Caco-2 (cell line): ENCODE results near the gene NECTIN1. TPM values are rescaled to one million over a fixed set of nuclear protein-coding genes. Genes with fewer than 3 reads are reported as not detected.

Source experiments
- BruUV-seq: library from RNA; stranded (reverse); fragments of 400-500 nt; replicated peaks from 2 replicates; lab custom pipeline; 2021; lab: Mats Ljungman, UMichigan
- CTCF ChIA-PET: fragments of 300-600 bp; sonication (Branson Sonifier 250); formaldehyde crosslinking; loops from one replicate; lab custom pipeline; 2022; ENCODE audit warnings: antibody characterized with exemption; lab: Charles Lee
- POLR2A ChIA-PET: fragments of 300-600 bp; sonication (Branson Sonifier 250); formaldehyde crosslinking; loops from one replicate; lab custom pipeline; 2022; ENCODE audit warnings: antibody characterized with exemption; lab: Charles Lee
- DNase-seq, 2 experiments: peaks; one replicate each; pipeline versions ENCODE4 v3.0.0 to v3.0.0-alpha.2; 2020 to 2022
- H3K27me3 ChIP-seq: replicated peaks from 2 replicates; pipeline ENCODE4 v1.6.0; 2011; ENCODE audit warnings: low read length; ENCODE audit not compliant: control insufficient read depth, insufficient read depth
- H3K36me3 ChIP-seq: 2 replicates; pipeline ENCODE4 v1.5.1; 2011; ENCODE audit warnings: low read length; ENCODE audit not compliant: control insufficient read depth, insufficient read depth
- H3K4me1 ChIP-seq: fragments of 250-450 bp; sonication (Bioruptor Pico); 2 replicates; pipeline ENCODE4 v1.5.1; 2020; ENCODE audit warnings: mild to moderate bottlenecking
- H3K4me3 ChIP-seq: 2 replicates; pipeline ENCODE4 v1.5.1; 2011; ENCODE audit warnings: low read depth, mild to moderate bottlenecking, control low read depth, low read length
- H3K9me3 ChIP-seq: fragments of 250-450 bp; sonication (Bioruptor Pico); 2 replicates; pipeline ENCODE4 v1.5.1; 2020; ENCODE audit warnings: mild to moderate bottlenecking, moderate library complexity
- H3K27ac Mint-ChIP-seq: one replicate; pipeline ENCODE4 v1.8.0; 2022; ENCODE audit warnings: mixed read lengths; ENCODE audit not compliant: unreplicated experiment
- H3K27me3 Mint-ChIP-seq: one replicate; pipeline ENCODE4 v1.8.0; 2022; ENCODE audit warnings: mixed read lengths; ENCODE audit not compliant: insufficient read depth, unreplicated experiment
- H3K36me3 Mint-ChIP-seq: one replicate; pipeline ENCODE4 v1.8.0; 2022; ENCODE audit warnings: mild to moderate bottlenecking, mixed read lengths; ENCODE audit not compliant: insufficient read depth, unreplicated experiment
- H3K4me1 Mint-ChIP-seq: one replicate; pipeline ENCODE4 v1.8.0; 2022; ENCODE audit warnings: low read depth, mixed read lengths; ENCODE audit not compliant: unreplicated experiment
- H3K4me3 Mint-ChIP-seq: one replicate; pipeline ENCODE4 v1.8.0; 2022; ENCODE audit warnings: mild to moderate bottlenecking, moderate library complexity, mixed read lengths; ENCODE audit not compliant: unreplicated experiment
- H3K9me3 Mint-ChIP-seq: one replicate; pipeline ENCODE4 v1.8.0; 2022; ENCODE audit warnings: mixed read lengths; ENCODE audit not compliant: unreplicated experiment
- intact Hi-C: fragments of 100-400 bp; cut with micrococcal nuclease; formaldehyde crosslinking; loops from one replicate; pipeline ENCODE4 v1.10.0; 2022; ENCODE audit not compliant: unreplicated experiment
- total RNA-seq: library from RNA; stranded (reverse); gene quantifications from 2 replicates; pipeline ENCODE4 v1.2.3, GENCODE V29; 2022
- TF ChIP-seq, protein P1 (sequence below), 2 experiments: fragments of 200-600 bp in 1 of 2; IDR thresholded peaks; 1 replicate in 1 of 2; 2 replicates in 1 of 2; pipeline versions ENCODE4 v1.5.1 to v1.8.0; 2011 to 2022; ENCODE audit warnings: antibody characterized with exemption in 1 of 2, control low read depth in 1 of 2, inconsistent platforms in 1 of 2, low read depth in 1 of 2, low read length in 1 of 2, mild to moderate bottlenecking in 1 of 2, moderate library complexity in 1 of 2; ENCODE audit not compliant: insufficient read depth in 1 of 2, severe bottlenecking in 1 of 2, unreplicated experiment in 1 of 2

Gene NECTIN1
- total RNA-seq, 1 experiment from 2014 or later = 60.1 TPM

GRCh38 chr11:119672597-119672996 lies 56.4 kb downstream of the NECTIN1 start:
- Mint-ChIP-seq H3K4me3 (no peak overlapping the region), H3K4me1 (no peaks in the 10 kb centered on the region), H3K9me3 (peaks cover 10% of the 10 kb centered on the region), H3K27me3 (no peaks in the 10 kb centered on the region), H3K27ac (no peak overlapping the region), H3K36me3 (peaks cover 14% of the 10 kb centered on the region)
- CTCF ChIA-PET = interaction anchor here (2.7 kb wide), 1 partner anchor 57 kb away, joined by 7 read pairs; the partner anchor contains the start of gene NECTIN1
- H3K36me3 ChIP-seq = peaks cover 14% of the 10 kb centered on the region
- BruUV-seq = no TSS peak
- H3K27me3 ChIP-seq = no peaks in the 10 kb centered on the region
- no peak overlapping the region for H3K4me3 ChIP-seq
- peaks cover 4% of the 10 kb centered on the region; the same call in 1 of the 2 replicates for H3K9me3 ChIP-seq
- no peaks in the 10 kb centered on the region for H3K4me1 ChIP-seq
- POLR2A ChIA-PET = interaction anchor here (0.6 kb wide), 1 partner anchor 124 kb away, joined by 3 read pairs; no protein-coding TSS in a partner anchor
- intact Hi-C loops = no loop called here
- TF ChIP-seq, protein P1, sequence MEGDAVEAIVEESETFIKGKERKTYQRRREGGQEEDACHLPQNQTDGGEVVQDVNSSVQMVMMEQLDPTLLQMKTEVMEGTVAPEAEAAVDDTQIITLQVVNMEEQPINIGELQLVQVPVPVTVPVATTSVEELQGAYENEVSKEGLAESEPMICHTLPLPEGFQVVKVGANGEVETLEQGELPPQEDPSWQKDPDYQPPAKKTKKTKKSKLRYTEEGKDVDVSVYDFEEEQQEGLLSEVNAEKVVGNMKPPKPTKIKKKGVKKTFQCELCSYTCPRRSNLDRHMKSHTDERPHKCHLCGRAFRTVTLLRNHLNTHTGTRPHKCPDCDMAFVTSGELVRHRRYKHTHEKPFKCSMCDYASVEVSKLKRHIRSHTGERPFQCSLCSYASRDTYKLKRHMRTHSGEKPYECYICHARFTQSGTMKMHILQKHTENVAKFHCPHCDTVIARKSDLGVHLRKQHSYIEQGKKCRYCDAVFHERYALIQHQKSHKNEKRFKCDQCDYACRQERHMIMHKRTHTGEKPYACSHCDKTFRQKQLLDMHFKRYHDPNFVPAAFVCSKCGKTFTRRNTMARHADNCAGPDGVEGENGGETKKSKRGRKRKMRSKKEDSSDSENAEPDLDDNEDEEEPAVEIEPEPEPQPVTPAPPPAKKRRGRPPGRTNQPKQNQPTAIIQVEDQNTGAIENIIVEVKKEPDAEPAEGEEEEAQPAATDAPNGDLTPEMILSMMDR (IDR thresholded peaks at IDR 0.05; ENCODE audit: insufficient read depth in 1 of 2, low read depth in 1 of 2, low read length in 1 of 2, severe bottlenecking in 1 of 2, unreplicated experiment in 1 of 2) = no peak
- no peak for DNase-seq

DNA sequence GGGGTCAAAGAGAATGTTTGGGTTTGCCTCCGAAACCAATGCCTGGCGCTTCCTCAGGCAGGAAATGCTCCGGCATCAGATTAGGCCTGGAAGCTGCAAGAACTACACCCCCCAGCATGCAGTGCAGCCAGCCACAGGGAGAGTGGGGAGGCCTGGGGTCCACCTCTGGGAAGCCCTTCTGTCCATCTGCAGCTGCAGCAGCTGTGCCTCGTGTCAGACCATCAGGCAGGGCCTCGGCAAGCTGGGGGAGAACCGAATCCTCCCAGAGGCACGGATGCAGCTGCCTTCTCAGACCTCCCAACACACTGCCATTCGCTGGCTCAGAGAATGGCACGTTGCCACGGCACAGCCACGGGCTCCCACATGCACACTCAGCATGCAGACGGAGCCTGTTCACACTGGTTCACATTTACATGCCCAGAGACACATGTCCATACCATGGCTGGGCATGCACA lies 57.4 kb downstream of the NECTIN1 start:
- Histone ChIP-seq H3K36me3 (peaks cover 9% of the 10 kb centered on the region), H3K9me3 (no peaks in the 10 kb centered on the region), H3K27me3 (no peaks in the 10 kb centered on the region), H3K4me3 (no peak overlapping the region), H3K4me1 (0 out of 2 replicates have a peak, but pooled peaks cover 2% of the 10 kb centered on the region)
- TF ChIP-seq, protein P1 (IDR thresholded peaks at IDR 0.05; ENCODE audit: insufficient read depth in 1 of 2, low read depth in 1 of 2, low read length in 1 of 2, severe bottlenecking in 1 of 2, unreplicated experiment in 1 of 2) = no peak
- peaks cover 16% of the 10 kb centered on the region for H3K36me3 Mint-ChIP-seq
- intact Hi-C loops = no loop called here
- no peak overlapping the region for H3K27ac Mint-ChIP-seq
- CTCF ChIA-PET = interaction anchor here (2.7 kb wide), 1 partner anchor 58 kb away, joined by 7 read pairs; the partner anchor contains the start of gene NECTIN1
- DNase-seq = no peak
- H3K4me3 Mint-ChIP-seq = no peak overlapping the region
- H3K27me3 Mint-ChIP-seq = no peaks in the 10 kb centered on the region
- no TSS peak for BruUV-seq
- no peaks in the 10 kb centered on the region for H3K4me1 Mint-ChIP-seq
- H3K9me3 Mint-ChIP-seq = no peaks in the 10 kb centered on the region
- POLR2A ChIA-PET = no interaction called here

GRCh38 chr11:119671051-119671450 lies 57.9 kb downstream of the NECTIN1 start:
- BruUV-seq = no TSS peak

More at GRCh38 chr11:119671051-119671450, 57.9 kb downstream of the NECTIN1 start:
- CTCF ChIA-PET = interaction anchor here (2.7 kb wide), 1 partner anchor 58 kb away, joined by 7 read pairs; the partner anchor contains the start of gene NECTIN1
- intact Hi-C loops = no loop called here
- 0 out of 2 replicates have a peak, but pooled peaks cover 4% of the 10 kb centered on the region for H3K4me1 ChIP-seq
- H3K4me3 ChIP-seq = no peak overlapping the region
- no peaks in the 10 kb centered on the region for H3K4me1 Mint-ChIP-seq
- H3K27me3 Mint-ChIP-seq = no peaks in the 10 kb centered on the region
- H3K4me3 Mint-ChIP-seq = no peak overlapping the region
- H3K27me3 ChIP-seq = no peaks in the 10 kb centered on the region
- peaks cover 6% of the 10 kb centered on the region for H3K36me3 ChIP-seq
- TF ChIP-seq, protein P1 (IDR thresholded peaks at IDR 0.05; ENCODE audit: insufficient read depth in 1 of 2, low read depth in 1 of 2, low read length in 1 of 2, severe bottlenecking in 1 of 2, unreplicated experiment in 1 of 2) = no peak
- H3K36me3 Mint-ChIP-seq = peaks cover 19% of the 10 kb centered on the region
- DNase-seq = no peak
- POLR2A ChIA-PET = no interaction called here
- no peak overlapping the region for H3K27ac Mint-ChIP-seq
- H3K9me3 ChIP-seq = no peaks in the 10 kb centered on the region
- no peaks in the 10 kb centered on the region for H3K9me3 Mint-ChIP-seq
